DOHH2 (cell line): ENCODE measurements around the gene RBM33.

Experiments
- EZH2phosphoT487 ChIP-seq: fragments of 200-600 bp; sonication (generic); IDR thresholded peaks from 2 replicates; pipeline ENCODE4 v1.6.1; 2017; ENCODE audit warnings: borderline replicate concordance, mild to moderate bottlenecking, antibody characterized with exemption, low read length, moderate library complexity, mixed read lengths
- TF ChIP-seq, protein P1 (sequence below): fragments of 200-600 bp; sonication (generic); IDR thresholded peaks from one replicate; pipeline ENCODE4 v1.5.1; 2014; ENCODE audit warnings: antibody characterized with exemption, mild to moderate bottlenecking, low read depth, low read length; ENCODE audit not compliant: poor library complexity, severe bottlenecking

DNA sequence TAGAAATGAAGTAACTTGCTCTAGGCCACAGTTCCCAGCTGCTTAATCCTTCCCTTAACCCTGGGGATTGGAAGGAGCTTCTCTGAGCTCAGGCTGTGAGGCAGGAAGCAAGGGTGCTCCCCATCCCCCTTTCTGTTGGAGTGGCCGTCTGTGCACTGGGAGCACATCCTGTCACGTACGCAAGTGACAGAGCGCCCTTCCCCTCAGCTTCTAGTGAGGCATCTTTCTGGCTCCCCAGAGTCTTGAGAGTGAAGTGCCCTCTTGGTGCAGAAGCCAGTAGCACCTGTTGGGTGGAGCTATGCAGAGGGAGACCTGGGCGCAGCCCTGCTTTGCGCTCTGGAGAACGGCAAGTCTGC lies 120.0 kb downstream of the RBM33 start:
- no peak for TF ChIP-seq EZH2phosphoT487
- TF ChIP-seq, protein P1, sequence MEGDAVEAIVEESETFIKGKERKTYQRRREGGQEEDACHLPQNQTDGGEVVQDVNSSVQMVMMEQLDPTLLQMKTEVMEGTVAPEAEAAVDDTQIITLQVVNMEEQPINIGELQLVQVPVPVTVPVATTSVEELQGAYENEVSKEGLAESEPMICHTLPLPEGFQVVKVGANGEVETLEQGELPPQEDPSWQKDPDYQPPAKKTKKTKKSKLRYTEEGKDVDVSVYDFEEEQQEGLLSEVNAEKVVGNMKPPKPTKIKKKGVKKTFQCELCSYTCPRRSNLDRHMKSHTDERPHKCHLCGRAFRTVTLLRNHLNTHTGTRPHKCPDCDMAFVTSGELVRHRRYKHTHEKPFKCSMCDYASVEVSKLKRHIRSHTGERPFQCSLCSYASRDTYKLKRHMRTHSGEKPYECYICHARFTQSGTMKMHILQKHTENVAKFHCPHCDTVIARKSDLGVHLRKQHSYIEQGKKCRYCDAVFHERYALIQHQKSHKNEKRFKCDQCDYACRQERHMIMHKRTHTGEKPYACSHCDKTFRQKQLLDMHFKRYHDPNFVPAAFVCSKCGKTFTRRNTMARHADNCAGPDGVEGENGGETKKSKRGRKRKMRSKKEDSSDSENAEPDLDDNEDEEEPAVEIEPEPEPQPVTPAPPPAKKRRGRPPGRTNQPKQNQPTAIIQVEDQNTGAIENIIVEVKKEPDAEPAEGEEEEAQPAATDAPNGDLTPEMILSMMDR: no peak
